NB4 (cell line): ENCODE data around the gene JMJD8.

Experiments used
- MYC ChIP-seq: IDR thresholded peaks from 2 replicates; pipeline ENCODE4 v1.6.1; 2011; ENCODE audit warnings: low read depth, low read length
- POLR2A ChIP-seq: IDR thresholded peaks from 2 replicates; pipeline ENCODE4 v1.6.1; 2011; ENCODE audit warnings: mild to moderate bottlenecking; ENCODE audit not compliant: insufficient read length; ENCODE audit errors: extremely low read depth
- TF ChIP-seq, protein P1 (sequence below): IDR thresholded peaks from one replicate; pipeline ENCODE4 v1.5.1; 2012; ENCODE audit warnings: low read depth, low read length
- TF ChIP-seq, protein P2 (sequence below): IDR thresholded peaks from 2 replicates; pipeline ENCODE4 v1.6.1; 2011; ENCODE audit warnings: low read depth, low read length

DNA sequence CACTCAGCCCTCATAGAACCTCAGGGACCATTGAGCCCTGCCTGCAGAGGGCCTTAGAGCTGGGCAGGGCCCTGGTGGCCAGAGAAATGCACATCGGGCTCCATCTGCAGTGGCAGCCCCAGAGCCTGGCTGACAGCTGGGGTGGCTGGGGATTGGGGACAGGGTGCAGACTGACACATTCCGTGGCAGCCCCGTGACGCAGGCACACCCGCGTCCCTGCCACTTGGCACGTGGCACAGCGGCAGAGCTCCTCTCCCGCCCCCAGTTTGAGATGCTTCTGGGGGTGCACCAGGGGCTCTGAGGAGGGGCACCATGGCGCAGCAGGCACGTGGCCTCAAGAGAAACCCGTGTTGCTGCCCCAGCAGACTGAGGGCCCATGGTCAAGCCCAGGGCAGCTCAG, 19.3 kb upstream of the JMJD8 start:
- TF ChIP-seq, protein P1, sequence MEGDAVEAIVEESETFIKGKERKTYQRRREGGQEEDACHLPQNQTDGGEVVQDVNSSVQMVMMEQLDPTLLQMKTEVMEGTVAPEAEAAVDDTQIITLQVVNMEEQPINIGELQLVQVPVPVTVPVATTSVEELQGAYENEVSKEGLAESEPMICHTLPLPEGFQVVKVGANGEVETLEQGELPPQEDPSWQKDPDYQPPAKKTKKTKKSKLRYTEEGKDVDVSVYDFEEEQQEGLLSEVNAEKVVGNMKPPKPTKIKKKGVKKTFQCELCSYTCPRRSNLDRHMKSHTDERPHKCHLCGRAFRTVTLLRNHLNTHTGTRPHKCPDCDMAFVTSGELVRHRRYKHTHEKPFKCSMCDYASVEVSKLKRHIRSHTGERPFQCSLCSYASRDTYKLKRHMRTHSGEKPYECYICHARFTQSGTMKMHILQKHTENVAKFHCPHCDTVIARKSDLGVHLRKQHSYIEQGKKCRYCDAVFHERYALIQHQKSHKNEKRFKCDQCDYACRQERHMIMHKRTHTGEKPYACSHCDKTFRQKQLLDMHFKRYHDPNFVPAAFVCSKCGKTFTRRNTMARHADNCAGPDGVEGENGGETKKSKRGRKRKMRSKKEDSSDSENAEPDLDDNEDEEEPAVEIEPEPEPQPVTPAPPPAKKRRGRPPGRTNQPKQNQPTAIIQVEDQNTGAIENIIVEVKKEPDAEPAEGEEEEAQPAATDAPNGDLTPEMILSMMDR = peak; percentile 0
- TF ChIP-seq POLR2A (no peak), MYC (no peak)
- TF ChIP-seq, protein P2, sequence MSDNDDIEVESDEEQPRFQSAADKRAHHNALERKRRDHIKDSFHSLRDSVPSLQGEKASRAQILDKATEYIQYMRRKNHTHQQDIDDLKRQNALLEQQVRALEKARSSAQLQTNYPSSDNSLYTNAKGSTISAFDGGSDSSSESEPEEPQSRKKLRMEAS = no peak
